NCI-H2171 (cell line): ENCODE results near the gene FAM153A.
"Not testable (repeated sequence)": the region's sequence is repeated elsewhere in the genome, so short reads cannot be mapped to it uniquely, and the experiment has no call there.

Experiments used
- DNase-seq: peaks from one replicate; lab custom pipeline; 2025; lab: John Stamatoyannopoulos, UW

FAM153A gene

DNA sequence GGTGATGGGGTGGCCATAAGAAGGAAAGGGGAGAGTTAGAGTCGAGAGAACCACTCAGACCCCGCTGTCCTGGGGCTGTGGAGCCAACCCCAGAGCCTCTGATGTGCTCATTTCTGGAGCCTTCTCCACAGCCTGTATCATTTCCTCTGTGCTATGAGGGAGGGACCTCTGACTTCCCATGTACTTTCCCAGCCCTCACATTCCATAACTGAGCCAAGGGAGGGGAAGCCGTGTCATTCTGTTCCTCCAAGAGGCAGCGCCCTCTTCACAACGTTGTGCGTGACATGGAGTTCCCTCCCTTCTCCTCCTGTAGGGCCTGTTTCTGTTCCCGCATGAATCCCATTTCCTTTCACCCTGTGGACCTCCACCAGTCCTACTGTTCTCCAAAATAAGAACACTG is 57.8 kb downstream of the FAM153A start:
- DNase-seq, result not testable (repeated sequence)

DNA sequence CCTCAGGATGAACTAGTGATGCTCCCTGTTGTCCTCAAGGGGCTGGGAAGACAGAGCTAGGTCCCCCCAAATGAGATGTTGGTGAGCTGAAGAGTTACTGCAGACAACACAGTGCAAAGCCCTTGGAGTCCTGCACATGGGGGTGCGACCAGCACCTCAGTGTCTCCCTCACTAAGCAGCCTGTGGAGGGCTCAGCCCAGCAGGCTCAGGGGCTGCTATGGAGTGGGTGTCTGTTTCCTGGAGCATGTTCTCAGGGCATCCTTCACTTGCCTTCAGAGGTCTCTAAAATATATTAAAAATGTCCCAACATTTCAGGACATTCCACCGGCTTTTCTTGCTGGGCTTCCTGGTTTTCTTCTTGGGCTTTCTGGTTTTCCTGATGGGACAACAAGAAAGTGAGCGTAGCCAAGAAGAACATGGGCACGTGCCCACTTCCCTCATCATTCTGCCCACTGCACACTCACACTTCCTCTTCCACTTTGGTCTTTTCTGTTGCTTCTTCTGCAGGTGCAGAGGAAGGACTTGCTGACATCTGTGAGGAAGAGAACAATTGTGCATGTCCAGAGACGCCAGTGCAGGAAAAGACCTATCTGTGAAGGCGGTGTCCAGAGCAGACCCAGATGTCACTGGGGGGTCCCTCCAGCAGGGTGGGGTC is 58.7 kb downstream of the FAM153A start:
- DNase-seq, result not testable (repeated sequence)

DNA sequence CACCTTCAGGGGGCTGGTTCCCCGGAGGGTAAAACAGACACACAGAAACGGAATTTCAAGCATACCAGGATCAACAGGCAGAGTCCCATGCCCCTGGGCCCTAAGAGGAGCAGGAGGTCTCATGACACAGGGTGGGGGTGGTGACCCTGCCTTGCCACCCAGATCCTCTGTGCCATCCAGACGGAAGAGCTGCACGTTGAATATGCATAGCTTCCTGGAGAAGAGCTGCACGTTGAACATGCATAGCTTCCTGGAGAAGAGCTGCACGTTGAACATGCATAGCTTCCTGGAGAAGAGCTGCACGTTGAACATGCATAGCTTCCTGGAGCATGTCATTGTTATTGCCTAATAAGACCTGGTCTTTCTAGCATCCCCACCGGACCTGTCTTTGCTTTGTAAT is 59.9 kb downstream of the FAM153A start:
- not testable (repeated sequence) for DNase-seq

DNA sequence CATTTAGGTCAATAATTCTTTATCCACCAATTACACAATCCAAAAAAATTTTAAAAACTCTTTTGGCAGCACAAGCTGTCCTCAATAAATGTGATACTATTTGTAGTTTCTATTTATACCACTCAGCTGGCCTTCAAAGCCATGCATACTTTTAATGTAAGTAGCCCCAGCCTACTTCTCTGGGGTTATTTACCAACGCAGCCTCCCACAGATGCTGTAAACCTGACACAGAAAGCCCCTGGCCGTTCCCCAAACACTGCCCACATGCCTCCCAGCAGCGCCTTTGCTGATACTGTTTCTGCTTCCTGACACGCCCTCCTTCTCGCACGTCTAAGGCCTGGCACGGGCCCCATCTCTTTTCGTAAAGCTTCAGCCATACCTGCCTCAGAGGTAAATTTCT is 62.7 kb downstream of the FAM153A start:
- DNase-seq, result not testable (repeated sequence)

DNA sequence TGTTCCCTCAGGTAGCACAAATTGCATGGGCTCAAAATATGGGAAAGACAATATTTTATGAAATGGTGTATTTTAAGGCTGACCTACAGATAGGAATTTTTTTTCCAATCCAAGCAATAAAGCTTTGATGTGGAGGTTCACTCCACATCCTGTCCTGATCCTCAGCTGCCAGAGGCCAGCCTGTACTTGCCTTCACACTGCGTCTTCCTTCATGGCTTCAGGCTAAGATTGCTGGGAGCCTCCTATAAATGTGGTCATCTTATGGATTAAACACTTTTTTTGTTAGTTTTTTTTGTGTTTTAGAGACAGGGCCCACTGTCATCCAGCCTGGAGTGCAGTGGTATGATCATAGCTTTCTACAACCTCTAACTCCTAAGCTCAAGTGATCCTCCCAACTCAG is 67.3 kb downstream of the FAM153A start:
- DNase-seq, result not testable (repeated sequence)

DNA sequence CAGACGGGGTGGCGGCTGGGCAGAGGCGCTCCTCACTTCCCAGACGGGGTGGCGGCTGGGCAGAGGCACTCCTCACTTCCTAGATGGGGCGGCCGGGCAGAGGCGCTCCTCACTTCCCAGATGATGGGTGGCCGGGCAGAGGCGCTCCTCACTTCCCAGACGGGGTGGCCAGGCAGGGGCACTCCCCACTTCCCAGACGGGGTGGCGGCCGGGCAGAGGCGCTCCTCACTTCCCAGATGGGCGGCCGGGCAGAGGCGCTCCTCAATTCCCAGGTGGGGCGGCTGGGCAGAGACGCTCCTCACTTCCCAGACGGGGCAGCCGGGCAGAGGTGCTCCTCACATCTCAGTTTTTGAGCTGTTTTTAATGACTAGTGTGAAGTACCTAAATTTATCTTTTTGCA is 86.6 kb downstream of the FAM153A start:
- DNase-seq, result not testable (repeated sequence)

DNA sequence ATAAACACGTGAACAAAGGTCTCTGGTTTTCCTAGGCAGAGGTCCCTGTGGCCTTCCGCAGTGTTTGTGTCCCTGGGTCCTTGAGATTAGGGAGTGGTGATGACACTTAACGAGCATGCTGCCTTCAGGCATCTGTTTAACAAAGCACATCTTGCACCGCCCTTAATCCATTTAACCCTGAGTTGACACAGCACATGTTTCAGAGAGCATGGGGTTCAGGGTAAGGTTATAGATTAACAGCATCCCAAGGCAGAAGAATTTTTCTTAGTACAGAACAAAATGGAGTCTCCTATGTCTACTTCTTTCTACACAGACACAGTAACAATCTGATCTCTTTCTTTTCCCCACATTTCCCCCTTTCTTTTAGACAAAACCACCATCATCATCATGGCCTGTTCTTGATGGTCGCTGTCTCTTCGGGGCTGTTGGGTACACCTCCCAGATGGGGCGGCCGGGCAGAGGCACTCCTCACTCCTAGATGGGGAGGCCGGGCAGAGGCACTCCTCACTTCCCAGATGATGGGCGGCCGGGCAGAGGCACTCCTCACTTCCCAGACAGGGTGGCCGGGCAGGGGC is 87.3 kb downstream of the FAM153A start:
- DNase-seq, result not testable (repeated sequence)

DNA sequence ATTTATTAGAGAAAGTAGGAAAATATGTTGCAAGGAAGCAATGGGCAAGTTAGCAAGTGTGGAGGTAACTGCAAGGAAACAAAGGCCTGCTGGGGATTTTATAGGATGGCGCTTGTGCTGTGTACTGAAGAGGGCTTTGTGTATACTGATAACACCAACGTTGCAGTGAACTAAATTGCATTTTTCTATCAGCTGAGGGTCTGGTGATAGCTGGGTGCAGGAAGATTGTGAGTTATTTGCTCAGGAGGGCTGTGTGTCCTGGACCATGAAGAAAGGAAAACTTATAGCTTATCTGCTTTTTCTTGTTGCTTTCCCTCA is 88.2 kb downstream of the FAM153A start:
- not testable (repeated sequence) for DNase-seq

DNA sequence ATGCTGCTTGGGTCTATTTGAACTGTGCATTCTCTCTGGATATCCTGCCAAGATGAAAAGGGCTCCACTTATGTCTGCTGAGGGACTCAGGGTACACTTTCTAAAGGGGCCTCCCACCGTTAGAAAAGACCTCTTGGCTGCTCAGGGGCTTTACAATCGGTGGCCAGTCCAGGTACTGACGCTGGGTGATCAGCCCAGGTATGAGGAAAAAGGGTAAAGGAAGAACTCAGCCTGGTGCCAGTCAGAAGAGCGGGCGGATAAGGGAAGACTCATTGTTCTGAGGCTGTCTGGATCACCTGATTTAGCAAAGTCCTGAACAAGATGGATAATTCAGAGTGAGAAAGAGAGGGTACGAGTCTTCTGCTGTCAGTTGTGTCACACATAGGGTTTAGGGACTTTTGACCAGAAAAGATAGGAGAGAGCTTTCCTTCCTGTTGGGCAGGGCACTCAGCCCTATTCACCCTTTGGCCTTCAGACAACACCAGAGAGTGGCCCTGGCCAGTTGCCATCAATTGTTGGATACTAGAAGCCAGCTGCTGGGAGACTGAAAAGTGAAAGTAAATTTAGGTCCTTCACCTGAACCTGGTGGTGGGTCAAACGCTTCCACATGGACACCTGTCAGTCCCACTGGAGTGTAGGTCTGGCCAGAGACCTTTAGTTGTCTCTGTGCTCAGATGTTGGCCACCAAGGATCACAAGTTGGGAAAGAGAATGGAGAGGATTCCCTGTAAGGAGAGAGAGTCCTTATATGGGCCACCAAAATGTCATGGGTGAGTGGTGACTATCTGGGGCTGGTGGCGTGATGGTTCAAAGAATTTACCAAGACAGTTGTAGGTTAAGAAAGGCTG is 88.8 kb downstream of the FAM153A start:
- not testable (repeated sequence) for DNase-seq

DNA sequence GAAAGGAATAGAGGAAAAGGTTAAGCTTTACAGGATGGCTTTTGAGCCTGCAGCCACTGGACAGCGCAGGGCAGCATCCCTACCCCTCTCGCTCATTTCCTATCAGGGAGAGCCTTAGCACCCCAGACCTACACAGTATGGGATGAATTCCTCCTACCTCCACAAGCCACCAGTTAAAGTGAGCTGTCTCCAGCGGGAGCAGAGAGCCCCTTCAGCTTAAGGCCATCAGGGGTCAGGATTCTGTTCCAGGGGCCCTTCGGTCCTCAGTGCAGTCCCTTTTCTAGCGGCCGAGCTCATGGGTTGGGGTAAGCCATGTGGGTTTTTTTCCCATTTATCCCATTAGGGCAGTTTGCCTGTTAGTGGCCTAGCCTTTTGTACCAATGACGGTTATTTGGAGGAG is 89.7 kb downstream of the FAM153A start:
- DNase-seq, result not testable (repeated sequence)

DNA sequence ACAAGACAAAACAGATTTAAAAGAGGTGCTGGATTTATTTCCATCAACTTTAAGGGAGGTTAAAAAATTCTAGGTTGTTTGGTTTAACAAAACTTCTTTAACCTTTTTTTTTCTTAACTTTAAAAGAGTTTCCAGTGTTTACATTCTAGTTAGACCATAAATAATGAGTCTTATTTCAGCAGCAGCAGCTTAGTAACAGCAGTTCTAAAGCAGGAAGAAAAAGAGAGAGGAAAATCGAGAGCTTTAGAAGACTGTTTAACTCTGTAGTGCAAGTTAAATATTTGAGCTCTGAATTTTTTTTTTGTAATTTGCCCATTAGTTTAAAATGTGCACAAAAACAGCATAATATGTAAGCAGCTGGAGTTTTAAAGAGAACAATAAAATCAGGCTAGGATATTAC is 90.2 kb downstream of the FAM153A start:
- not testable (repeated sequence) for DNase-seq

DNA sequence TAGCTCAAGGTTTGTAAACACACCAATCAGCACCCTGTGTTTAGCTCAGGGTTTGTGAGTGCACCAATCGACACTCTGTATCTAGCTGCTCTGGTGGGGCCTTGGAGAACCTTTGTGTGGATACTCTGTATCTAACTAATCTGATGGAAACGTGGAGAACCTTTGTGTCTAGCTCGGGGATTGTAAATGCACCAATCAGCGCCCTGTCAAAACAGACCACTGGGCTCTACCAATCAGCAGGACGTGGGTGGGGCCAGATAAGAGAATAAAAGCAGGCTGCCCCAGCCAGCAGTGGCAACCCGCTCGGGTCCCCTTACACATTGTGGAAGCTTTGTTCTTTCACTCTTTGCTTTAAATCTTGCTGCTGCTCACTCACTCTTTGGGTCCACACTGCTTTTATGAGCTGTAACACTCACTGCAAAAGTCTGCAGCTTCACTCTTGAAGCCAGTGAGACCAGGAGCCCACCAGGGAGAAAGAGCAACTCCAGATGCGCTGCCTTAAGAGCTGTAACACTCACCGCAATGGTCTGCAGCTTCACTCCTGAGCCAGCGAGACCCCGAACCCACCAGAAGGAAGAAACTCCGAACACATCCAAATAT is 93.6 kb downstream of the FAM153A start:
- not testable (repeated sequence) for DNase-seq

DNA sequence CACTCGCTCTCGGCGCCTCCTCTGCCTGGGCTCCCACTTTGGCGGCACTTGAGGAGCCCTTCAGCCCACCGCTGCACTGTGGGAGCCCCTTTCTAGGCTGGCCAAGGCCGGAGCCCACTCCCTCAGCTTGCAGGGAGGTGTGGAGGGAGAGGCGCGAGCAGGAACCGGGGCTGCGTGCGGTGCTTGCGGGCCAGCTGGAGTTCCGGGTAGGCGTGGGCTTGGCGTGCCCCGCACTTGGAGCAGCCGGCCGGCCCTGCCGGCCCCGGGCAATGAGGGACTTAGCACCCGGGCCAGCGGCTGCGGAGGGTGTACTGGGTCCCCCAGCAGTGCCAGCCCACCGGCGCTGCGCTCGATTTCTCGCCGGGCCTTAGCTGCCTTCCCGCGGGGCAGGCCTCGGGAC is 94.6 kb downstream of the FAM153A start:
- DNase-seq, result not testable (repeated sequence)

DNA sequence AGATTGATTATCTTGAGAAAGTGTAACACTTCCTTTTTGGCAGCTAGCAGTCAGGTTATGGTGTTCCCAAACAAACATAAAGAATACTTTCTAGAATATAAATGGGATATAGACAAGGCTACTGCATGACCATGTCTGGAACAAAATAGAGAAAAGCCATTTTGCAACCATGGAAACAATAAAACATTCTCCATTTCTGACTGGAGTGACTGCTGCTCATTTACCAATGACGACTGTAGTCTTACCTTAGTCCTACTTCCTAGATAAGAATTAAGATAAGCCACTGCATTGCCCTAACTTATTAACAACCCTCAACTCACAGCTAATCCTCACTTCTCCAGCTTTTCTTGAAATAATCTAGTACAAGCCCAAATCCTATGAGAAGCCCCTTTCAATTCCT is 100.8 kb downstream of the FAM153A start:
- not testable (repeated sequence) for DNase-seq
